Pancreas (tissue), 10 donors: ENCODE data around the gene PLA2G4F. TPM values are rescaled to one million over a fixed set of nuclear protein-coding genes. Genes with fewer than 3 reads are reported as not detected.

ENCODE experiments used
- ATAC-seq, 4 donors: fragments of 200-7000 bp; cut with Tn5 transposase; one replicate each; pipeline versions ENCODE4 v1.8.0 to v1.9.1; 2020; ENCODE audit warnings: mild to moderate bottlenecking in 4 of 4, moderate library complexity in 4 of 4
- DNase-seq, 6 donors: peaks; one replicate each; pipeline ENCODE4 v3.0.0-alpha.2; 2020
- FAIRE-seq: peaks from 2 replicates; lab custom pipeline; 2012; peaks lifted over from hg19 to GRCh38; lab: Jason Lieb, UNC
- H3K27ac ChIP-seq, 4 donors: fragments of 200-600 bp; sonication (generic); 1 replicate in 3 of 4; 2 replicates in 1 of 4; pipeline versions ENCODE4 v1.5.0 to v1.8.0; 2020
- H3K27me3 ChIP-seq, 4 donors: fragments of 200-600 bp; one replicate each; pipeline ENCODE4 v1.8.0; 2021
- H3K36me3 ChIP-seq, 3 donors: fragments of 200-600 bp; sonication (generic) in 1 of 3; one replicate each; pipeline versions ENCODE4 v1.5.0 to v1.8.0; 2020 to 2021
- H3K4me1 ChIP-seq, 3 donors: fragments of 200-600 bp; one replicate each; pipeline ENCODE4 v1.8.0; 2021
- H3K4me3 ChIP-seq, 4 donors: fragments of 200-600 bp; sonication (generic) in 2 of 4; one replicate each; pipeline versions ENCODE4 v1.5.0 to v1.8.0; 2020 to 2021
- H3K9me3 ChIP-seq, 4 donors: fragments of 200-600 bp; one replicate each; pipeline ENCODE4 v1.8.0; 2021
- WGBS, 2 donors: extraction: QIAGEN DNeasy Blood & Tissue Kit; methylation state at CpG; one replicate each; pipeline ENCODE4 v1.1.7; 2013; 5-methylcytosine and 5-hydroxymethylcytosine counted together
- intact Hi-C, 3 donors: fragments of 100-400 bp; cut with DNase I; formaldehyde crosslinking; loops; one replicate each; pipeline versions ENCODE4 v1.11.1 to v1.14.2; 2022
- polyA plus RNA-seq, 2 donors: library from polyadenylated mRNA; stranded (reverse); fragments of 200-250 nt; gene quantifications; one replicate each; pipeline ENCODE4 v1.2.3, GENCODE V29; 2013
- total RNA-seq, 6 donors: library from RNA; stranded (reverse); fragmentation: NEBNext Ultra II Directional in 4 of 6; extraction: Animal tissue kit (Norgen Biotek cat#: 25700) in 4 of 6; gene quantifications; one replicate each; pipeline versions ENCODE4 v1.2.1 to v1.2.4, GENCODE V29; 2021 to 2023
- TF ChIP-seq, protein P1 (sequence below), 4 donors: fragments of 200-600 bp; sonication (generic) in 3 of 4; IDR thresholded peaks; one replicate each; pipeline versions ENCODE4 v1.5.0 to v1.8.0; 2021; ENCODE audit warnings: antibody characterized with exemption in 4 of 4
- donor health status: healthy with polysubstance abuse.
- donor health status: DM: no; HTN: no; CAD: no; lungs with moderate emphysema.
- donor health status: DM: no; HTN: no; CAD: no.
- donor health status: control.
- donor health status: control.
- donor health status: Bipolar disorder and iron deficiency.
- donor health status: DM: yes; HTN: yes; CAD: no.
- donor health status: DM: no; HTN: no; CAD: no.
- donor health status: DM: no; HTN: no; CAD: no.
- donor health status: DM: yes; HTN: yes; CAD: no.

The PLA2G4F gene, protein sequence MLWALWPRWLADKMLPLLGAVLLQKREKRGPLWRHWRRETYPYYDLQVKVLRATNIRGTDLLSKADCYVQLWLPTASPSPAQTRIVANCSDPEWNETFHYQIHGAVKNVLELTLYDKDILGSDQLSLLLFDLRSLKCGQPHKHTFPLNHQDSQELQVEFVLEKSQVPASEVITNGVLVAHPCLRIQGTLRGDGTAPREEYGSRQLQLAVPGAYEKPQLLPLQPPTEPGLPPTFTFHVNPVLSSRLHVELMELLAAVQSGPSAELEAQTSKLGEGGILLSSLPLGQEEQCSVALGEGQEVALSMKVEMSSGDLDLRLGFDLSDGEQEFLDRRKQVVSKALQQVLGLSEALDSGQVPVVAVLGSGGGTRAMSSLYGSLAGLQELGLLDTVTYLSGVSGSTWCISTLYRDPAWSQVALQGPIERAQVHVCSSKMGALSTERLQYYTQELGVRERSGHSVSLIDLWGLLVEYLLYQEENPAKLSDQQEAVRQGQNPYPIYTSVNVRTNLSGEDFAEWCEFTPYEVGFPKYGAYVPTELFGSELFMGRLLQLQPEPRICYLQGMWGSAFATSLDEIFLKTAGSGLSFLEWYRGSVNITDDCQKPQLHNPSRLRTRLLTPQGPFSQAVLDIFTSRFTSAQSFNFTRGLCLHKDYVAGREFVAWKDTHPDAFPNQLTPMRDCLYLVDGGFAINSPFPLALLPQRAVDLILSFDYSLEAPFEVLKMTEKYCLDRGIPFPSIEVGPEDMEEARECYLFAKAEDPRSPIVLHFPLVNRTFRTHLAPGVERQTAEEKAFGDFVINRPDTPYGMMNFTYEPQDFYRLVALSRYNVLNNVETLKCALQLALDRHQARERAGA
- total RNA-seq: 1 to 10 TPM in 1 of 6 donors, under 1 TPM in 5; 0.08 to 1.1 (median 0.26) TPM
- under 1 TPM; 0.23 to 0.91 TPM for polyA plus RNA-seq

DNA sequence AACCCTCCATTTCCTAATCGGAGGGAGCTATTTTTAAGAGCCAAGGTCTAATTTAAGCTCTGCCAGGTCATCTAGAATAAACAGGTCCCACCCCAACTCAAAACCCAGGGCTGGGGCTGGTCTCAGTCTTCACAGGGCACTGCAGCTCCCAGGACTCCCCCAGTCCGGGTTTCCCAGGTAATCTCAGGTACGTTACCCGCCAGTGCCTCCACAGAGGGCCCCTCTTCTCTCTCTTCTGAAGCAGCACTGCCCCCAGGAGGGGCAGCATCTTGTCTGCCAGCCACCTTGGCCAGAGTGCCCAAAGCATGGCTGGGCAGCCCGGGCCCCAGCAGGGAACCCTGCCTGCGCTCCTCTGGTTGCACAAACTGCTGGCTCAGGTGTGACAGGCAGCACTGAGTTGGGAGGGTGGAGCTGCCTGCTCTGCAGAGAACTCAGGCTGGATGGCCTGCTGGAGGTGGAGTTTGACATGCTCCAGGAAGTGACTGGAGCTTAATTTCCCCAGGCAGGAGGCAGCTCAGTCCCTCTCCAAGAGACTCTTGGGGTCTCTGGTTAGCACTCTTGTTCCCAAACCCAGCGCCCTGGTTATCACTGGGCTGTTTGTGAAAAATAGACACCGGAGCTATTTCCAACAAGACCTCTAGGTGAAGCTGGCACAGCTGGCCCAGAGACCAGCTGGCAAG, at the start of gene PLA2G4F:
PLA2G4F (minus strand) TSS at position 394 of the 680 bp plus-strand sequence; CDS start at position 307, 87 bp downstream.
- H3K36me3 ChIP-seq: peaks cover 0 to 17% (median 7%) of the 10 kb centered on the region in 3 donors
- peak within 1 kb of the TSS in 2 of 4 donors; percentile 14 to 26 for H3K4me3 ChIP-seq
- DNase-seq (peak; percentile 71 to 86 (median 74)), FAIRE-seq (no peak), ATAC-seq (peak; percentile 76 to 95 (median 91))
- H3K27me3 ChIP-seq: no peaks in the 10 kb centered on the region
- TF ChIP-seq, protein P1, sequence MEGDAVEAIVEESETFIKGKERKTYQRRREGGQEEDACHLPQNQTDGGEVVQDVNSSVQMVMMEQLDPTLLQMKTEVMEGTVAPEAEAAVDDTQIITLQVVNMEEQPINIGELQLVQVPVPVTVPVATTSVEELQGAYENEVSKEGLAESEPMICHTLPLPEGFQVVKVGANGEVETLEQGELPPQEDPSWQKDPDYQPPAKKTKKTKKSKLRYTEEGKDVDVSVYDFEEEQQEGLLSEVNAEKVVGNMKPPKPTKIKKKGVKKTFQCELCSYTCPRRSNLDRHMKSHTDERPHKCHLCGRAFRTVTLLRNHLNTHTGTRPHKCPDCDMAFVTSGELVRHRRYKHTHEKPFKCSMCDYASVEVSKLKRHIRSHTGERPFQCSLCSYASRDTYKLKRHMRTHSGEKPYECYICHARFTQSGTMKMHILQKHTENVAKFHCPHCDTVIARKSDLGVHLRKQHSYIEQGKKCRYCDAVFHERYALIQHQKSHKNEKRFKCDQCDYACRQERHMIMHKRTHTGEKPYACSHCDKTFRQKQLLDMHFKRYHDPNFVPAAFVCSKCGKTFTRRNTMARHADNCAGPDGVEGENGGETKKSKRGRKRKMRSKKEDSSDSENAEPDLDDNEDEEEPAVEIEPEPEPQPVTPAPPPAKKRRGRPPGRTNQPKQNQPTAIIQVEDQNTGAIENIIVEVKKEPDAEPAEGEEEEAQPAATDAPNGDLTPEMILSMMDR (IDR thresholded peaks at IDR 0.05): no peak
- 24 to 26% methylated on average over 8 of the region's 8 CpGs for WGBS, 2 donors
- peak within 1 kb of the TSS in 3 of 4 donors; percentile 17 to 67 (median 62) for H3K27ac ChIP-seq
- intact Hi-C loops: no loop called here
- peaks cover 3 to 12% (median 11%) of the 10 kb centered on the region in 3 donors for H3K4me1 ChIP-seq
- no peaks in the 10 kb centered on the region for H3K9me3 ChIP-seq

DNA sequence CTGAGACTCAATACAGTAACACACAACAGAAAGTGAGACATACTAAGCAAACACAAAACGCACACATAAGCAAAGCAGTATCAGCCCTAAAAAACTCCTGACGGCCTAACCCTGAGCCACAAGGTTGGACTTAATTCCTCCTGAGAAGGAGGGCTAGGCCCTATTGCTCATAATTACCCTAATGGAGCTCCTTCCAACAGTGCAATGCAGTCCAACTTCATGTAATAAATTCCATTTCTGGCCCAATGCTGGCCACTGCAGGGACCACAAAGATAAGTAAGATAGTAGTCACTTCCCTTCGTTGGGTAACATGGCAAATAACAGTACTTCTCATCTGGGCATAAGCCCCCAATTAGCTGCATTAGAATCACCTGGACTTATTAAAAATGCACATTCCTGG, 47.5 kb upstream of the PLA2G4F start:
- TF ChIP-seq, protein P1 (IDR thresholded peaks at IDR 0.05): no peak
- FAIRE-seq: no peak
- Histone ChIP-seq H3K9me3 (no peaks in the 10 kb centered on the region), H3K4me1 (peaks cover 8 to 13% (median 9%) of the 10 kb centered on the region in 3 donors), H3K36me3 (no peaks in the 10 kb centered on the region), H3K27me3 (no peaks in the 10 kb centered on the region), H3K4me3 (no peak overlapping the region), H3K27ac (no peak overlapping the region)
- intact Hi-C loops: no loop called here
- DNase-seq: no peak
- 82 to 90% methylated on average over 3 of the region's 3 CpGs for WGBS, 2 donors
- ATAC-seq: no peak

DNA sequence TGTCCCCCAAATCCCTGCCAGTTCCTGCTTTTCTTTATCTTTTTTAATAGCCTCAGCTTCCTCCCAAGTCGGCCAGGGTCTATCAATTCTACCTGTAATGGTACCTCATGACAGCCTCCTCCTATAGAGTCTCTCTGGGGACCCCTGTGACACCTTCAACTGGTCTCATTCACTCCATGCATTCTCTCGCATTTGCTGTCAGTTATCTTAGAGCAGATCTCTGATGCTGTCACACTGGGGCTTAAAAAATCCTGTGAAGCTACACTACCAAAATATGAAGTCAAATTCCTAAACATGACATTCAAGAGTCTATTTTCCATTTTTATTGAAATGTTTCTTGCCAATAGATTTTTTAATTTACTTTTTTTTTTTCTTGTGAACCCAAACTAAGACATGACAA, 46.2 kb upstream of the PLA2G4F start:
- TF ChIP-seq, protein P1 (IDR thresholded peaks at IDR 0.05): no peak
- ATAC-seq (no peak), FAIRE-seq (no peak), DNase-seq (no peak)
- 50 to 57% methylated on average over 2 of the region's 2 CpGs for WGBS, 2 donors
- Histone ChIP-seq H3K9me3 (no peaks in the 10 kb centered on the region), H3K4me1 (peaks cover 8 to 13% (median 9%) of the 10 kb centered on the region in 3 donors), H3K27ac (no peak overlapping the region), H3K36me3 (no peaks in the 10 kb centered on the region), H3K4me3 (no peak overlapping the region), H3K27me3 (no peaks in the 10 kb centered on the region)
- intact Hi-C loops: no loop called here

DNA sequence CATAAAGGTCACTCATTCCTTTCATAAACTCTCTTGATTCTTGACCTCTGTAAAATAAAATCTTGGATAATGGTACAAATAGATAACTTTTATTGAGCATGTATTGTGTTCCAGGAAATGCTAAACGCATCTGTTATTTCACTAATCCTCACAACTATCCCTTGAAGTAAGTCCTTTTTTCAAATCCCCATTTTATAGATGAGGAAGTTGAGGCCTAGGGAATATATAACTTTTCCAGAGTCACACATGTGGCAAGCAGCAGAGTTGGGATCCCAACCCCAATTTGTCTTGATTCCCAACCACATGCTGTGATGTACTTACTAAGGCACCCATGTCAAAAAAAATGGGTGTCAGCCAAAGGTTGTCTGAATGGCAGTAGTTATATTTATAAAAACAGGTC, 45.4 kb upstream of the PLA2G4F start:
- Histone ChIP-seq H3K4me1 (peaks cover 3 to 8% (median 6%) of the 10 kb centered on the region in 3 donors), H3K4me3 (no peak overlapping the region), H3K36me3 (no peaks in the 10 kb centered on the region), H3K27ac (no peak overlapping the region), H3K9me3 (no peaks in the 10 kb centered on the region), H3K27me3 (no peaks in the 10 kb centered on the region)
- no peak for DNase-seq
- intact Hi-C loops: no loop called here
- FAIRE-seq: no peak
- no peak for ATAC-seq
- TF ChIP-seq, protein P1 (IDR thresholded peaks at IDR 0.05): no peak
- WGBS, 2 donors: 96 to 100% methylated on average over 1 of the region's 1 CpG
